GM18909 (cell line): ENCODE data around the gene CCNY.
"Not testable (repeated sequence)": the region's sequence is repeated elsewhere in the genome, so short reads cannot be mapped to it uniquely, and the experiment has no call there.

Source experiments
- ATAC-seq: cut with Tn5 transposase; IDR thresholded peaks from one replicate; pipeline ENCODE4 v1.9.1; 2021; ENCODE audit warnings: mild to moderate bottlenecking; ENCODE audit not compliant: unreplicated experiment, poor library complexity

CCNY gene

GRCh38 chr10:35353805-35354204 is 17.5 kb downstream of the CCNY start:
- ATAC-seq, result peak; percentile 51

GRCh38 chr10:35354257-35354656 is 17.9 kb downstream of the CCNY start:
- not testable (repeated sequence) for ATAC-seq

- peak; percentile 43 for ATAC-seq
Observed at GRCh38 chr10:35355971-35356724, 19.8 kb downstream of the CCNY start.

GRCh38 chr10:35356725-35357092 is 20.4 kb downstream of the CCNY start:
- ATAC-seq, result no peak

- no peak for ATAC-seq
Observed at GRCh38 chr10:35359056-35359455, 22.7 kb downstream of the CCNY start.

- no peak for ATAC-seq
Observed at GRCh38 chr10:35359873-35360272, 23.6 kb downstream of the CCNY start.

- ATAC-seq, result no peak
Observed at GRCh38 chr10:35362701-35363350, 26.5 kb downstream of the CCNY start.

- ATAC-seq, result no peak
Observed at GRCh38 chr10:35363587-35363986, 27.3 kb downstream of the CCNY start.

GRCh38 chr10:35364808-35365207 is 28.5 kb downstream of the CCNY start:
- ATAC-seq, result no peak

- ATAC-seq, result no peak
Observed at GRCh38 chr10:35365994-35366393, 29.7 kb downstream of the CCNY start.

GRCh38 chr10:35367107-35367859 is 31.0 kb downstream of the CCNY start:
- no peak for ATAC-seq

- ATAC-seq, result no peak
Observed at GRCh38 chr10:35367982-35368381, 31.7 kb downstream of the CCNY start.

- ATAC-seq, result no peak
Observed at GRCh38 chr10:35368485-35369048, 32.3 kb downstream of the CCNY start.

- no peak for ATAC-seq
Observed at GRCh38 chr10:35369049-35369611, 32.8 kb downstream of the CCNY start.

GRCh38 chr10:35371731-35372130 is 35.4 kb downstream of the CCNY start:
- no peak for ATAC-seq

GRCh38 chr10:35372329-35372728 is 36.0 kb downstream of the CCNY start:
- no peak for ATAC-seq

- no peak for ATAC-seq
Observed at GRCh38 chr10:35375091-35375765, 38.9 kb downstream of the CCNY start.

- no peak for ATAC-seq
Observed at GRCh38 chr10:35377050-35377728, 40.9 kb downstream of the CCNY start.

GRCh38 chr10:35378541-35379210 is 42.4 kb downstream of the CCNY start:
- ATAC-seq, result peak; percentile 45
